NCI-H1436 treated with DMSO at 0.1 percent for 48 hours (cell line): ENCODE results near the gene TTC39B.

Source experiments
- DNase-seq: peaks from one replicate; lab custom pipeline; 2025; lab: John Stamatoyannopoulos, UW

TTC39B gene

DNA sequence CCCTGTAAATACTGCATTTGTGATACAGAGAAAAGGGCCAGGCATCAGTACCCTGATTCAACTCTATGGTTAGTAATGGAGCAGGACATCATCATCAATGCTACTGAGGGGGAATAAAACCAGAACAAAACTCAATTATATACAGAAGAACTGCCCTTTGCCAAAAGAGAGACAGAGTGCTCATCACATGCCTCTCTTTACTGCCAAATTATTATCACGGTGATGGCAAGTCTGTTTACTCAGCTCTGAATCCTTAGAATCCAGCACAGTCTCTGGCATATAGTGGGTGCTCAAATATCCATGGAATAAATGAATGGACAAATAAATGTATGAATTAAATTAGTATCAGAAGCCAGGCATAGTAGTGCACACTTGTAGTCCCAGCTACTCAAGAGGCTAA is 130.2 kb downstream of the TTC39B start:
- DNase-seq, result no peak

- no peak for DNase-seq
Observed at GRCh38 chr9:15163931-15164330, 143.1 kb downstream of the TTC39B start.

GRCh38 chr9:15161753-15162152 is 145.3 kb downstream of the TTC39B start:
- DNase-seq, result no peak

- DNase-seq, result no peak
Observed at GRCh38 chr9:15160673-15161072, 146.3 kb downstream of the TTC39B start.

DNA sequence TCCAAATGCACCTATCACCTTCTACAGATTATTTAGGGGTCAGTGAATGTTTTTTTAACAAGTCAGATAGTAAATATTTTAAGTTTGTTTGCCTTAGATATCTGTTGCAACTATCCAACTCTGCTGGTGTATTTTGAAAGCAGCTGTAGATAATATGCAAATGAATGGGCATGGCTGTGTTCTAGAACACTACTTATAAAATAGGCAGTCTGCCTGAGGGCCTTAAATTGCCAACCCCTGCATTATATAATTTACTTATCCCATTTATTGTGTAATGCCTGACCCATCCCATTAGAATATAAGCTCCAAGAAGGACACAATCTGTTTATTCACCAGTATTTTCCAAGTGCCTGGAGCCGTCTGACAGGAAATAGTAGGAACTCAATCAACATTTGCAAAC is 149.0 kb downstream of the TTC39B start:
- DNase-seq, result no peak

GRCh38 chr9:15157381-15157780 is 149.6 kb downstream of the TTC39B start:
- no peak for DNase-seq

- DNase-seq, result no peak
Observed at GRCh38 chr9:15156241-15156640, 150.8 kb downstream of the TTC39B start.

GRCh38 chr9:15155826-15156225 is 151.2 kb downstream of the TTC39B start:
- no peak for DNase-seq

- no peak for DNase-seq
Observed at GRCh38 chr9:15155323-15155722, 151.7 kb downstream of the TTC39B start.

- no peak for DNase-seq
Observed at GRCh38 chr9:15154677-15155076, 152.3 kb downstream of the TTC39B start.

GRCh38 chr9:15153961-15154360 is 153.1 kb downstream of the TTC39B start:
- DNase-seq, result no peak

DNA sequence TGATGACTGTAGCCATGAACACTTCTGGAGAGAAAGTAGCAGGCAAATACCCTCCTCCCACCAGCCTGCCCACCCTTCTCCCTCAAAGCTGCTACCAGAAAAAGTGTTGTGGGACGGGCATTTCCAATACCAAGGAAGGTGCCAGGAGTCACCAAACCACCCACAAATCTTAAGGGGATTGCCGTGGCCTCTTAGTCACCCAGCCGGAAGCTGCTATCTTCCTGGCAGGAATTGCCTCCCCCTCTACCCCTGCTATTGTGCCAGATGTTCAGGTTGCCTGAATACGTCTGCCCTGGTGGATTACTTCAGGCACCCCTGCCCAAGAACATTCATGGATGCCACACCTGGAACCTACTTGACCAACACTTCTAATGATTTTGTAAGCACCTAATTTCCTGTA is 156.1 kb downstream of the TTC39B start:
- no peak for DNase-seq

GRCh38 chr9:15149450-15149849 is 157.6 kb downstream of the TTC39B start:
- no peak for DNase-seq

GRCh38 chr9:15146268-15146700 is 160.7 kb downstream of the TTC39B start:
- peak; percentile 67 for DNase-seq

- no peak for DNase-seq
Observed at GRCh38 chr9:15144622-15145061, 162.4 kb downstream of the TTC39B start.

DNA sequence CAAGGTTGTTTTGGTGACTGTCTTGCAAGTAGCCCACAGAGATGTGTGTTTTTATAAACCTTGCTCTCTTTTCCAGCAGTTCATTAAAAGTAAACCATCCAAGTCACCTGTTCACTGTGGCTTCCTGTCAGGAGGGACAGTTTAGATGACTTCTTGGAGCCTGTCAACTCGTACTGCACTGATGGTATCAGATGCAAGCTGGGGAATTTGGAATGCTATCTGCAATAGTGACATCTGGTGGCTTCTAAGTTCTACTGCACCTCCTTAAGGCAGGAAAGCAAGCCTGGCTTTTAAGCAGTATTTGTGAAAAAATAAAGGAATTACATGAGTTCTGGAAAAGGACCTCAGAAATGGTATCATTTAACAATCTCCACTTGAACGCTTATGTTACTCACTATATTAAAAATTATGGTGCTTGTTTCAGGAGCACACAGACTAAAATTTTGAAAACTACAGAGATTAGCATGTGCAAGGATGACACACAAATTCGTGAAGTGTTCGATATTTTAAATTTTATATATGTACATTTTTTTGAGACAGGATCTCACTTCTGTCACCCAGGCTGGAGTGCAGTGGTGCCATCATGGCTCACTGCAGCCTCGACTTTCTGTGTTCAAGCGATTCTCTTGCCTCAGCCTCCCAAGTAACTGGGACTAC is 164.0 kb downstream of the TTC39B start:
- DNase-seq, result peak; percentile 17

DNA sequence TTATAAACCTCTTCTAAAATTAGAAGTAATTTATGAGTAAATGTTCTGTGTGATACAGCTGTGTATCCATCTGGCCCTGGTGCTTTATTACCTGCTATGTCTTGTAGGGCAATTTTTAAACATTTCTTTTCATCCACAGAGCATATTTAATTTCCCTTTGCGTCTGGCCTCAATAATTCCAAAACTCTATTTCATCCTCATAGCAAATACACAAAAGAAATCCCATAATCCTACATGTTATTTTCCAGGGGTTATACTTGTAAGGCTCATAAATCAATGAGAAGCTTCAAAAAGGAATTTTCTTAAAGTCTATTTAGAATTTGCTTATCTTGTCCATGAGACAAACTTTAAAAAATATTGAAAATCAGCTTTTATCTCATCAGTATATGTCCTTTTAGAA is 167.0 kb downstream of the TTC39B start:
- DNase-seq, result no peak

DNA sequence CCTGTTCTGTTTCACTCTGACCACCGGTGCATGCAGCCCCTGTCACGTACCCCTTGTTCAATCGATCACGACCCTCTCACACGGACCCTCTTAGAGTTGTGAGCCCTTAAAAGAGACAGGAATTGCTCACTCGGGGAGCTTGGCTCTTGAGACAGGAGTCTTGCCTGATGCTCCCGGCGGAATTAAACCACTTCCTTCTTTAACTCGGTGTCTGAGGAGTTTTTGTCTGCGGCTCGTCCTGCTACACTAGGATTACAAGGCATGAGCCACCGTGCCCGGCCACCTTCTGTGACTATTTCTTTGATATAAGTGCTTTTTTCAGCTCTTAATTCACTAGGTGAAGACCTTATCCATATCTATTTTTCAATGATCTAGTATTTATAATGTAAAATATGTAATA is 167.5 kb downstream of the TTC39B start:
- no peak for DNase-seq

DNA sequence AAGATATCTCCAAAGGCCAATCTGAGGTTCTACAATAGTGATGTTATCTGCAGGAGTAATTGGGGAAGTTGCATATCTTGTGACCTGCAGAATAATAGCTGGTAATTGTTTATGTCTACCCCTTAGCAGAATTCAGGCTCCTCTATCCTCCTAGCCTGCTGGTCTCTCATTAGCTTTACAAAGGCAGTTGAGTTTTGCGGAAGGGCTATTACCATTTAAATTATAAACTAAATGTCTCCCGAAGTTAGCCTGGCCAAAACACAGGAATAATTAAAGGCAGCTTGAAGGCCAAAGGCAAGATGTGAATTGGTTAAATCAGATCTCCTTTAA is 168.7 kb downstream of the TTC39B start:
- DNase-seq, result no peak

GRCh38 chr9:15137658-15138356 is 169.2 kb downstream of the TTC39B start:
- no peak for DNase-seq

DNA sequence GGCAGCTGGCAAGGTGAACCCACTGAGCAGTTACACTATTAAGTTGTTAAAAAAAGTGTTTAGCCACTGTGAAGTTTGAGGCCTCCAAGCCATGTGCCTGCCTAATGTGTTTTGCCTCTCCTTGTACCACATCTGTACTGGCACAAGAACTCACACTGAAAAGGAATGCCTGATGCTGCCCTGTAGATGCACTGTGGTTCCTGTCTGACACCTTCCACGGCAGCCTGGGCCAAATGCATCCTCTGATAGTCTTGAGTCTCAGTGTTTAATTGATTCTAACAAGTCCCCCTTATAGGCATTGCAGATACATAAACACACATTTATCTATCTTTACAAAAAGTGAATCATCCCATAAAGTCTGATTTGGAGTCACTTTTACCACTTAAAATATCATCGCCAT is 169.9 kb downstream of the TTC39B start:
- no peak for DNase-seq

DNA sequence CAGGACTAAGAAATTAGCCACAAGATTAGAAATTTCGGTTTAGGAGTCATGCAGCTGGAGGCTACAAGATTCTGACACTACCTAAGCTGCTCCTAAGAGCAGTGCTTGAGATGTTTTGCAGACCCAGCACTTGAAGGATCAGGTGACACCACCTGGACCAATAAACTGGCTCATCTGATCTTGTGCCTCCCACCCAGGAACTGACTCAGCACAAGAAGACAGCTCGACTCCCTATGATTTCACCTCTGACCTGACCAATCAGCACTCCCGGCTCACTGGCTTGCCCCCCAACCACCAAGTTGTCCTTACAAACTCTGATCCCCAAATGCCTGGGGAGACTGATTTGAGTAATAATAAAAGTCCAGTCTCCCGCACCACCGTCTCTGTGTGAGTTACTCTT is 170.4 kb downstream of the TTC39B start:
- DNase-seq, result no peak

- DNase-seq, result peak; percentile 37
Observed at GRCh38 chr9:15135164-15135792, 171.7 kb downstream of the TTC39B start.
